Upper lobe of right lung (tissue), 1 donor: Measurements from ENCODE around the gene LSM2. TPM values are rescaled to one million over a fixed set of nuclear protein-coding genes. Genes with fewer than 3 reads are reported as not detected.

Experiments used
- ATAC-seq: fragments of 200-7000 bp; cut with Tn5 transposase; one replicate; pipeline ENCODE4 v1.9.1; 2020; ENCODE audit warnings: mild to moderate bottlenecking, moderate library complexity
- DNase-seq: peaks from one replicate; pipeline ENCODE4 v3.0.0-alpha.2; 2020
- H3K27ac ChIP-seq: fragments of 200-600 bp; one replicate; pipeline ENCODE4 v1.8.0; 2022
- H3K27me3 ChIP-seq: fragments of 200-600 bp; one replicate; pipeline ENCODE4 v1.8.0; 2022; ENCODE audit warnings: mild to moderate bottlenecking
- H3K36me3 ChIP-seq: fragments of 200-600 bp; one replicate; pipeline ENCODE4 v1.8.0; 2022
- H3K4me1 ChIP-seq: fragments of 200-600 bp; one replicate; pipeline ENCODE4 v1.8.0; 2022
- H3K4me3 ChIP-seq: fragments of 200-600 bp; one replicate; pipeline ENCODE4 v1.8.0; 2022; ENCODE audit warnings: mild to moderate bottlenecking
- H3K9me3 ChIP-seq: fragments of 200-600 bp; one replicate; pipeline ENCODE4 v1.8.0; 2022
- CTCF ChIP-seq: fragments of 200-600 bp; IDR thresholded peaks from one replicate; pipeline ENCODE4 v1.8.0; 2022; ENCODE audit warnings: antibody characterized with exemption
- intact Hi-C: fragments of 100-400 bp; cut with DNase I; formaldehyde crosslinking; loops from one replicate; pipeline ENCODE4 v1.11.0; 2022
- total RNA-seq: library from RNA; stranded (reverse); fragmentation: NEBNext Ultra II Directional; extraction: Animal tissue kit (Norgen Biotek cat#: 25700); gene quantifications from one replicate; pipeline ENCODE4 v1.2.1, GENCODE V29; 2021
- donor health status: DM: no; HTN: yes; CAD: no; lungs with severe emphysema.

The LSM2 gene
- total RNA-seq, 1 donor from 2014 or later = 30.8 TPM

- H3K36me3 ChIP-seq = no peaks in the 10 kb centered on the region
Observed at GRCh38 chr6:31752739-31753319, 53.9 kb downstream of the LSM2 start.

GRCh38 chr6:31750411-31751022 lies 56.2 kb downstream of the LSM2 start:
- TF ChIP-seq CTCF = no peak
- Histone ChIP-seq H3K4me1 (no peaks in the 10 kb centered on the region), H3K27me3 (no peaks in the 10 kb centered on the region), H3K4me3 (no peak overlapping the region), H3K9me3 (no peaks in the 10 kb centered on the region), H3K36me3 (no peaks in the 10 kb centered on the region), H3K27ac (no peak overlapping the region)
- ATAC-seq (no peak), DNase-seq (no peak)
- intact Hi-C loops = no loop called here

More at GRCh38 chr6:31752739-31753319, 53.9 kb downstream of the LSM2 start:
- intact Hi-C loops = no loop called here
- Histone ChIP-seq H3K27me3 (no peaks in the 10 kb centered on the region), H3K27ac (no peak overlapping the region), H3K9me3 (no peaks in the 10 kb centered on the region), H3K4me3 (no peak overlapping the region), H3K4me1 (no peaks in the 10 kb centered on the region)
- DNase-seq = no peak
- no peak for TF ChIP-seq CTCF
- ATAC-seq = no peak

DNA sequence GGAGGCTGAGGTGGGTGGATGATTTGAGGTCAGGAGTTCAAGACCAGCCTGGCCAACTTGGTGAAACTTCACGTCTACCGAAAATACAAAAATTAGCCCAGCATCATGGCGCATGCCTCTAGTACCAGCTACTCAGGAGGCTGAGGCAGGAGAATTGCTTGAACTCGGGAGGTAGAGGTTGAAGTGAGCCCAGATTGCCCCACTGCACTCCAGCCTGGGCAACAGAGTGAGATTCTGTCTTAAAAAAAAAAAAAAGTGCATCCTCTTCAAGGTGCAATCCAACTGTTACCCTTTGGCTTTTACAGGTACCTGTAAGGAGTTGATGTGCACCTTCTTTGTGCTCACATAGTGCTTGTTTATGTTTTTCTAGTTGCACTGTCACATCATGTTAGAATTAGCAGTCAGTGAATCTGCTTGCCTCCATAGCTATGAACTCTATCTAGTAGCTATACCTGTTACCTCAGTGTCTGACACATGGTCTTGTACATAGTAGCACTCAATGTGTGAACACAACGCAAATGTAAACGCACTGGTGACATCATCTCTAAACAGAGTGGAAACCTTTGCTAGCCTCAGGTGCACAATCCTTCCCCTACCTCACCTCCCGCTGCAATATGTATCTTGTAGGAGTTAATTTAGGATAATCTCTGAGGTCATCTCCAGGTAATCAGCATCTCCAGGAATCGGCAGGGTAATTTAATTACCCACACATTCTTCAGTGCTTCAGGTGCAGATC lies 57.3 kb downstream of the LSM2 start:
- TF ChIP-seq CTCF = no peak
- Histone ChIP-seq H3K4me1 (no peaks in the 10 kb centered on the region), H3K9me3 (no peaks in the 10 kb centered on the region), H3K27ac (no peak overlapping the region), H3K4me3 (no peak overlapping the region), H3K36me3 (no peaks in the 10 kb centered on the region), H3K27me3 (no peaks in the 10 kb centered on the region)
- DNase-seq (no peak), ATAC-seq (no peak)
- intact Hi-C loops = no loop called here

Other genes starting within 250 kb of the LSM2 start
- 0.46 TPM for gene LTA, start 234.7 kb downstream of the LSM2 start, total RNA-seq
- 2.4 TPM for gene TNF, start 231.4 kb downstream of the LSM2 start, total RNA-seq
- 6.2 TPM for gene LTB, start 224.5 kb downstream of the LSM2 start, total RNA-seq
- 68.1 TPM for gene LST1, start 220.7 kb downstream of the LSM2 start, total RNA-seq
- gene NCR3, start 214.0 kb downstream of the LSM2 start, total RNA-seq = 1.8 TPM
- 55.3 TPM for gene AIF1, start 191.7 kb downstream of the LSM2 start, total RNA-seq
- 138 TPM for gene PRRC2A, start 186.3 kb downstream of the LSM2 start, total RNA-seq
- 238 TPM for gene BAG6, start 154.3 kb downstream of the LSM2 start, total RNA-seq
- 2.6 TPM for gene APOM, start 151.1 kb downstream of the LSM2 start, total RNA-seq
- 25.6 TPM for gene C6orf47, start 146.2 kb downstream of the LSM2 start, total RNA-seq
- 13.9 TPM for gene GPANK1, start 142.0 kb downstream of the LSM2 start, total RNA-seq
- 114 TPM for gene CSNK2B, start 140.9 kb downstream of the LSM2 start, total RNA-seq
- 12.6 TPM for gene LY6G5B, start 137.0 kb downstream of the LSM2 start, total RNA-seq
- 3.4 TPM for gene LY6G5C, start 125.9 kb downstream of the LSM2 start, total RNA-seq
- gene ABHD16A, start 103.6 kb downstream of the LSM2 start, total RNA-seq = 55.8 TPM
- gene LY6G6F, start 100.1 kb downstream of the LSM2 start, total RNA-seq = not detected
- not detected for gene LY6G6D, start 91.6 kb downstream of the LSM2 start, total RNA-seq
- not detected for gene LY6G6C, start 85.2 kb downstream of the LSM2 start, total RNA-seq
- gene MPIG6B, start 83.6 kb downstream of the LSM2 start, total RNA-seq = 1.1 TPM
- gene DDAH2, start 77.7 kb downstream of the LSM2 start, total RNA-seq = 71.2 TPM
- 286 TPM for gene CLIC1, start 70.4 kb downstream of the LSM2 start, total RNA-seq
- gene MSH5, start 67.0 kb downstream of the LSM2 start, total RNA-seq = 11.2 TPM
- gene SAPCD1, start 44.3 kb downstream of the LSM2 start, total RNA-seq = 2.6 TPM
- gene VWA7, start 29.6 kb downstream of the LSM2 start, total RNA-seq = 3.4 TPM
- gene VARS1, start 11.2 kb downstream of the LSM2 start, total RNA-seq = 53.0 TPM
- 2.0 TPM for gene HSPA1L, start 8.3 kb upstream of the LSM2 start, total RNA-seq
- 150 TPM for gene HSPA1A, start 8.6 kb upstream of the LSM2 start, total RNA-seq
- gene HSPA1B, start 20.8 kb upstream of the LSM2 start, total RNA-seq = 112 TPM
- gene NEU1, start 55.9 kb upstream of the LSM2 start, total RNA-seq = 81.0 TPM
- gene SLC44A4, start 72.0 kb upstream of the LSM2 start, total RNA-seq = 23.1 TPM
- 36.0 TPM for gene EHMT2, start 90.7 kb upstream of the LSM2 start, total RNA-seq
- gene ZBTB12, start 95.1 kb upstream of the LSM2 start, total RNA-seq = 3.5 TPM
- 282 TPM for gene C2, start 120.8 kb upstream of the LSM2 start, total RNA-seq
- 74.9 TPM for gene CFB, start 139.1 kb upstream of the LSM2 start, total RNA-seq
- 43.9 TPM for gene NELFE, start 152.0 kb upstream of the LSM2 start, total RNA-seq
- 58.8 TPM for gene SKIC2, start 152.2 kb upstream of the LSM2 start, total RNA-seq
- gene DXO, start 165.2 kb upstream of the LSM2 start, total RNA-seq = 20.5 TPM
- 200 TPM for gene C4A, start 175.1 kb upstream of the LSM2 start, total RNA-seq
- gene C4B, start 207.8 kb upstream of the LSM2 start, total RNA-seq = 166 TPM
- 0.61 TPM for gene CYP21A2, start 231.4 kb upstream of the LSM2 start, total RNA-seq